Measurements from ENCODE around the gene KCNIP4.

KCNIP4 gene

GRCh38 chr4:21457086-21457840 is 491.3 kb downstream of the KCNIP4 start:
- no peak for DNase-seq (ENCODE audit: low read depth)

GRCh38 chr4:21454831-21455230 is 493.7 kb downstream of the KCNIP4 start:
- no peak for DNase-seq (ENCODE audit: low read depth)

- no peak for DNase-seq (ENCODE audit: low read depth)
Observed at GRCh38 chr4:21454201-21454600, 494.4 kb downstream of the KCNIP4 start.

GRCh38 chr4:21452931-21453330 is 495.6 kb downstream of the KCNIP4 start:
- no peak for DNase-seq (ENCODE audit: low read depth)

- no peak for DNase-seq (ENCODE audit: low read depth)
Observed at GRCh38 chr4:21451032-21451431, 497.5 kb downstream of the KCNIP4 start.

GRCh38 chr4:21450331-21450730 is 498.2 kb downstream of the KCNIP4 start:
- no peak for DNase-seq (ENCODE audit: low read depth)

GRCh38 chr4:21447301-21448054 is 501.1 kb downstream of the KCNIP4 start:
- no peak for DNase-seq (ENCODE audit: low read depth)

GRCh38 chr4:21420166-21420565 is 528.4 kb downstream of the KCNIP4 start:
- no peak for DNase-seq (ENCODE audit: low read depth)

GRCh38 chr4:21415728-21416127 is 532.8 kb downstream of the KCNIP4 start:
- no peak for DNase-seq (ENCODE audit: low read depth)

- no peak for DNase-seq (ENCODE audit: low read depth)
Observed at GRCh38 chr4:21413807-21414370, 534.7 kb downstream of the KCNIP4 start.

GRCh38 chr4:21411086-21411485 is 537.5 kb downstream of the KCNIP4 start:
- DNase-seq (ENCODE audit: low read depth), result no peak

GRCh38 chr4:21410372-21410771 is 538.2 kb downstream of the KCNIP4 start:
- no peak for DNase-seq (ENCODE audit: low read depth)

GRCh38 chr4:21387683-21388082 is 560.9 kb downstream of the KCNIP4 start:
- DNase-seq (ENCODE audit: low read depth), result no peak

- no peak for DNase-seq (ENCODE audit: low read depth)
Observed at GRCh38 chr4:21386166-21386780, 562.3 kb downstream of the KCNIP4 start.

GRCh38 chr4:21385706-21386105 is 562.9 kb downstream of the KCNIP4 start:
- DNase-seq (ENCODE audit: low read depth), result no peak

GRCh38 chr4:21384609-21385008 is 564.0 kb downstream of the KCNIP4 start:
- no peak for DNase-seq (ENCODE audit: low read depth)

- no peak for DNase-seq (ENCODE audit: low read depth)
Observed at GRCh38 chr4:21380861-21381260, 567.7 kb downstream of the KCNIP4 start.

GRCh38 chr4:21377046-21377445 is 571.5 kb downstream of the KCNIP4 start:
- DNase-seq (ENCODE audit: low read depth), result no peak

GRCh38 chr4:21376176-21376575 is 572.4 kb downstream of the KCNIP4 start:
- no peak for DNase-seq (ENCODE audit: low read depth)

- DNase-seq (ENCODE audit: low read depth), result no peak
Observed at GRCh38 chr4:21374641-21375368, 573.8 kb downstream of the KCNIP4 start.

GRCh38 chr4:21367567-21367966 is 581.0 kb downstream of the KCNIP4 start:
- DNase-seq (ENCODE audit: low read depth), result no peak

GRCh38 chr4:21366840-21367239 is 581.7 kb downstream of the KCNIP4 start:
- DNase-seq (ENCODE audit: low read depth), result no peak

Measured in stimulated activated CD4-positive, alpha-beta T cell treated with anti-CD3 and anti-CD28 coated beads, Interleukin-2, amount 100 ng/mL, for 4 hours (primary cell).